Measurements from ENCODE around the gene SOCS3.

- TF ChIP-seq POLR2A (IDR thresholded peaks at IDR 0.05; ENCODE audit: low read depth, low read length) (no peak), POLR2AphosphoS5 (IDR thresholded peaks at IDR 0.05; ENCODE audit: low read depth, low read length) (no peak), POU2F2 (IDR thresholded peaks at IDR 0.05; ENCODE audit: low read depth, low read length) (no peak), SPI1 (IDR thresholded peaks at IDR 0.05; ENCODE audit: low read depth, low read length) (no peak), PAX5 (IDR thresholded peaks at IDR 0.05; ENCODE audit: insufficient read depth, low read length, severe bottlenecking) (no peak), TAF1 (IDR thresholded peaks at IDR 0.05; ENCODE audit: low read depth, low read length) (no peak)
These were observed 39.8 kb upstream of the SOCS3 start for GRCh38 chr17:78399693-78400144.

Measured in GM12891 (cell line).